Measurements from ENCODE around the gene CER1.
"Not testable (repeated sequence)": the region's sequence is repeated elsewhere in the genome, so short reads cannot be mapped to it uniquely, and the experiment has no call there.

Gene CER1

GRCh38 chr9:14713187-14713767 lies 9.3 kb downstream of the CER1 start:
- FAIRE-seq: no peak

GRCh38 chr9:14710804-14711203 lies 11.7 kb downstream of the CER1 start:
- FAIRE-seq: no peak

GRCh38 chr9:14706530-14707140 lies 15.9 kb downstream of the CER1 start:
- FAIRE-seq: no peak

- no peak for FAIRE-seq
Observed at GRCh38 chr9:14705079-14705478, 17.5 kb downstream of the CER1 start.

GRCh38 chr9:14704281-14704680 lies 18.3 kb downstream of the CER1 start:
- no peak for FAIRE-seq

GRCh38 chr9:14702200-14702720 lies 20.3 kb downstream of the CER1 start:
- FAIRE-seq: no peak

GRCh38 chr9:14693251-14693861 lies 29.2 kb downstream of the CER1 start, which contains the start of gene ZDHHC21:
TSS of gene ZDHHC21 (minus strand) at chr9:14693432. CDS start at chr9:14674340, 19,092 bp downstream.
- FAIRE-seq: no peak

- FAIRE-seq: no peak
Observed at GRCh38 chr9:14692470-14693250, 29.9 kb downstream of the CER1 start.

GRCh38 chr9:14690948-14691730 lies 31.4 kb downstream of the CER1 start:
- FAIRE-seq: no peak

- no peak for FAIRE-seq
Observed at GRCh38 chr9:14687042-14687719, 35.4 kb downstream of the CER1 start.

GRCh38 chr9:14686168-14686567 lies 36.4 kb downstream of the CER1 start:
- FAIRE-seq: no peak

- FAIRE-seq: not testable (repeated sequence)
Observed at GRCh38 chr9:14682616-14683015, 39.9 kb downstream of the CER1 start.

GRCh38 chr9:14678776-14679175 lies 43.8 kb downstream of the CER1 start:
- no peak for FAIRE-seq

GRCh38 chr9:14677872-14678271 lies 44.7 kb downstream of the CER1 start:
- no peak for FAIRE-seq

GRCh38 chr9:14677396-14677795 lies 45.1 kb downstream of the CER1 start:
- no peak for FAIRE-seq

- no peak for FAIRE-seq
Observed at GRCh38 chr9:14674630-14675029, 47.9 kb downstream of the CER1 start.

GRCh38 chr9:14671377-14671776 lies 51.2 kb downstream of the CER1 start:
- no peak for FAIRE-seq

- FAIRE-seq: no peak
Observed at GRCh38 chr9:14670718-14671117, 51.8 kb downstream of the CER1 start.

All from TTC549 (cell line).